Vagina (tissue), 2 donors: ENCODE results near the gene MXD4. TPM values are rescaled to one million over a fixed set of nuclear protein-coding genes. Genes with fewer than 3 reads are reported as not detected.

Source experiments
- DNase-seq, 2 donors: peaks; one replicate each; pipeline ENCODE4 v3.0.0-alpha.2; 2017; ENCODE audit errors: extremely low spot score in 2 of 2
- H3K27ac ChIP-seq: fragments of 200-600 bp; sonication (generic); one replicate; pipeline ENCODE4 v1.5.1; 2019
- H3K27me3 ChIP-seq: fragments of 200-600 bp; sonication (generic); one replicate; pipeline ENCODE4 v1.5.1; 2019
- H3K36me3 ChIP-seq, 2 donors: fragments of 200-600 bp; sonication (generic); one replicate each; pipeline ENCODE4 v1.5.1; 2017 to 2019
- H3K4me1 ChIP-seq: fragments of 200-600 bp; sonication (generic); one replicate; pipeline ENCODE4 v1.5.1; 2019
- H3K4me3 ChIP-seq, 2 donors: fragments of 200-600 bp; sonication (generic); 1 replicate in 1 of 2; 2 replicates in 1 of 2; pipeline ENCODE4 v1.5.1; 2016 to 2019
- H3K9me3 ChIP-seq: fragments of 200-600 bp; sonication (generic); one replicate; pipeline ENCODE4 v1.5.1; 2019
- CTCF ChIP-seq, 3 experiments: fragments of 450-650 bp in 2 of 3; fragments of 200-600 bp in 1 of 3; sonication (generic) in 1 of 3; IDR thresholded peaks; one replicate each; pipeline ENCODE4 v1.5.1; 2017 to 2019; ENCODE audit warnings: antibody characterized with exemption in 3 of 3, mild to moderate bottlenecking in 2 of 3, moderate library complexity in 2 of 3
- POLR2A ChIP-seq, 2 donors: fragments of 450-650 bp; IDR thresholded peaks; one replicate each; pipeline ENCODE4 v1.6.1; 2017; ENCODE audit warnings: antibody characterized with exemption in 2 of 2, mild to moderate bottlenecking in 2 of 2, moderate library complexity in 2 of 2
- POLR2AphosphoS5 ChIP-seq, 2 donors: sonication (generic); formaldehyde crosslinking; IDR thresholded peaks; one replicate each; pipeline ENCODE4 v1.9.0; 2017; ENCODE audit warnings: antibody characterized with exemption in 2 of 2, mild to moderate bottlenecking in 2 of 2, low read depth in 1 of 2; ENCODE audit not compliant: insufficient read depth in 1 of 2
- intact Hi-C: fragments of 100-400 bp; cut with DNase I; formaldehyde crosslinking; loops from one replicate; pipeline ENCODE4 v1.15.1; 2023
- total RNA-seq: library from RNA; depleted of rRNA; stranded (reverse); fragments of >200 nt; gene quantifications from one replicate; pipeline ENCODE4 v1.2.3, GENCODE V29; 2016

MXD4 gene
- total RNA-seq, 1 donor from 2014 or later: 27.5 TPM

- Histone ChIP-seq H3K4me3 (no peak overlapping the region), H3K36me3 (no peaks in the 10 kb centered on the region), H3K27me3 (no peaks in the 10 kb centered on the region), H3K9me3 (no peaks in the 10 kb centered on the region), H3K4me1 (peaks cover 12% of the 10 kb centered on the region), H3K27ac (no peak overlapping the region)
- TF ChIP-seq POLR2A (IDR thresholded peaks at IDR 0.05) (no peak), CTCF (IDR thresholded peaks at IDR 0.05) (no peak), POLR2AphosphoS5 (IDR thresholded peaks at IDR 0.05; ENCODE audit: insufficient read depth in 1 of 2, low read depth in 1 of 2) (no peak)
- DNase-seq: no peak
- intact Hi-C loops: no loop called here
These were observed 27.5 kb upstream of the MXD4 start for GRCh38 chr4:2289311-2289954.

GRCh38 chr4:2288051-2288541 is 26.2 kb upstream of the MXD4 start:
- Histone ChIP-seq H3K4me1 (peaks cover 12% of the 10 kb centered on the region), H3K27me3 (no peaks in the 10 kb centered on the region), H3K27ac (no peak overlapping the region), H3K9me3 (no peaks in the 10 kb centered on the region), H3K4me3 (no peak overlapping the region), H3K36me3 (no peaks in the 10 kb centered on the region)
- TF ChIP-seq POLR2A (IDR thresholded peaks at IDR 0.05): no peak
- TF ChIP-seq CTCF (IDR thresholded peaks at IDR 0.05): no peak
- TF ChIP-seq POLR2AphosphoS5 (IDR thresholded peaks at IDR 0.05; ENCODE audit: insufficient read depth in 1 of 2, low read depth in 1 of 2): no peak
- DNase-seq: no peak
- intact Hi-C loops: no loop called here

GRCh38 chr4:2287594-2287915 is 25.6 kb upstream of the MXD4 start:
- H3K27ac ChIP-seq: no peak overlapping the region
- H3K27me3 ChIP-seq: no peaks in the 10 kb centered on the region
- no peak for DNase-seq
- TF ChIP-seq POLR2AphosphoS5 (IDR thresholded peaks at IDR 0.05; ENCODE audit: insufficient read depth in 1 of 2, low read depth in 1 of 2) (no peak), POLR2A (IDR thresholded peaks at IDR 0.05) (no peak), CTCF (IDR thresholded peaks at IDR 0.05) (no peak)
- no peaks in the 10 kb centered on the region for H3K9me3 ChIP-seq
- H3K4me1 ChIP-seq: peaks cover 12% of the 10 kb centered on the region
- no peak overlapping the region for H3K4me3 ChIP-seq
- intact Hi-C loops: no loop called here
- H3K36me3 ChIP-seq: no peaks in the 10 kb centered on the region

GRCh38 chr4:2286904-2287593 is 25.1 kb upstream of the MXD4 start:
- intact Hi-C loops: no loop called here
- H3K27me3 ChIP-seq: no peaks in the 10 kb centered on the region
- H3K27ac ChIP-seq: no peak overlapping the region
- no peak overlapping the region for H3K4me3 ChIP-seq
- peaks cover 8% of the 10 kb centered on the region for H3K4me1 ChIP-seq
- no peaks in the 10 kb centered on the region for H3K36me3 ChIP-seq
- H3K9me3 ChIP-seq: no peaks in the 10 kb centered on the region
- DNase-seq: no peak
- TF ChIP-seq CTCF (IDR thresholded peaks at IDR 0.05) (no peak), POLR2A (IDR thresholded peaks at IDR 0.05) (no peak), POLR2AphosphoS5 (IDR thresholded peaks at IDR 0.05; ENCODE audit: insufficient read depth in 1 of 2, low read depth in 1 of 2) (no peak)
